Vagina (tissue), 2 donors: Measurements from ENCODE around the gene PDX1. TPM values are rescaled to one million over a fixed set of nuclear protein-coding genes. Genes with fewer than 3 reads are reported as not detected.
"Not testable (repeated sequence)": the region's sequence is repeated elsewhere in the genome, so short reads cannot be mapped to it uniquely, and the experiment has no call there.

Source experiments
- DNase-seq, 2 donors: peaks; one replicate each; pipeline ENCODE4 v3.0.0-alpha.2; 2017; ENCODE audit errors: extremely low spot score in 2 of 2
- H3K27ac ChIP-seq: fragments of 200-600 bp; sonication (generic); one replicate; pipeline ENCODE4 v1.5.1; 2019
- H3K27me3 ChIP-seq: fragments of 200-600 bp; sonication (generic); one replicate; pipeline ENCODE4 v1.5.1; 2019
- H3K36me3 ChIP-seq, 2 donors: fragments of 200-600 bp; sonication (generic); one replicate each; pipeline ENCODE4 v1.5.1; 2017 to 2019
- H3K4me1 ChIP-seq: fragments of 200-600 bp; sonication (generic); one replicate; pipeline ENCODE4 v1.5.1; 2019
- H3K4me3 ChIP-seq, 2 donors: fragments of 200-600 bp; sonication (generic); 1 replicate in 1 of 2; 2 replicates in 1 of 2; pipeline ENCODE4 v1.5.1; 2016 to 2019
- H3K9me3 ChIP-seq: fragments of 200-600 bp; sonication (generic); one replicate; pipeline ENCODE4 v1.5.1; 2019
- CTCF ChIP-seq, 3 experiments: fragments of 450-650 bp in 2 of 3; fragments of 200-600 bp in 1 of 3; sonication (generic) in 1 of 3; IDR thresholded peaks; one replicate each; pipeline ENCODE4 v1.5.1; 2017 to 2019; ENCODE audit warnings: antibody characterized with exemption in 3 of 3, mild to moderate bottlenecking in 2 of 3, moderate library complexity in 2 of 3
- POLR2A ChIP-seq, 2 donors: fragments of 450-650 bp; IDR thresholded peaks; one replicate each; pipeline ENCODE4 v1.6.1; 2017; ENCODE audit warnings: antibody characterized with exemption in 2 of 2, mild to moderate bottlenecking in 2 of 2, moderate library complexity in 2 of 2
- POLR2AphosphoS5 ChIP-seq, 2 donors: sonication (generic); formaldehyde crosslinking; IDR thresholded peaks; one replicate each; pipeline ENCODE4 v1.9.0; 2017; ENCODE audit warnings: antibody characterized with exemption in 2 of 2, mild to moderate bottlenecking in 2 of 2, low read depth in 1 of 2; ENCODE audit not compliant: insufficient read depth in 1 of 2
- intact Hi-C: fragments of 100-400 bp; cut with DNase I; formaldehyde crosslinking; loops from one replicate; pipeline ENCODE4 v1.15.1; 2023
- total RNA-seq: library from RNA; depleted of rRNA; stranded (reverse); fragments of >200 nt; gene quantifications from one replicate; pipeline ENCODE4 v1.2.3, GENCODE V29; 2016

PDX1 gene
- total RNA-seq, 1 donor from 2014 or later: not detected

GRCh38 chr13:27962982-27963381 lies 43.2 kb downstream of the PDX1 start:
- TF ChIP-seq CTCF (IDR thresholded peaks at IDR 0.05) (no peak), POLR2A (IDR thresholded peaks at IDR 0.05) (no peak)
- DNase-seq: no peak
- peaks cover 26% of the 10 kb centered on the region for H3K4me1 ChIP-seq
- H3K27me3 ChIP-seq: peaks cover 3% of the 10 kb centered on the region
- H3K27ac ChIP-seq: no peak overlapping the region
- intact Hi-C loops: no loop called here
- no peaks in the 10 kb centered on the region for H3K9me3 ChIP-seq
- no peaks in the 10 kb centered on the region for H3K36me3 ChIP-seq
- H3K4me3 ChIP-seq: no peak overlapping the region

- no peak overlapping the region for H3K4me3 ChIP-seq
- TF ChIP-seq CTCF (IDR thresholded peaks at IDR 0.05): no peak
- no peak for TF ChIP-seq POLR2A (IDR thresholded peaks at IDR 0.05)
- TF ChIP-seq POLR2AphosphoS5 (IDR thresholded peaks at IDR 0.05; ENCODE audit: insufficient read depth in 1 of 2, low read depth in 1 of 2): no peak
- intact Hi-C loops: no loop called here
- no peaks in the 10 kb centered on the region for H3K9me3 ChIP-seq
- no peak overlapping the region for H3K27ac ChIP-seq
- DNase-seq: no peak
- H3K36me3 ChIP-seq: no peaks in the 10 kb centered on the region
- peaks cover 7% of the 10 kb centered on the region for H3K27me3 ChIP-seq
- H3K4me1 ChIP-seq: peaks cover 31% of the 10 kb centered on the region
Observed at GRCh38 chr13:27963491-27963890, 43.7 kb downstream of the PDX1 start.

GRCh38 chr13:27964206-27964605 lies 44.4 kb downstream of the PDX1 start:
- H3K4me1 ChIP-seq: peaks cover 38% of the 10 kb centered on the region
- H3K4me3 ChIP-seq, H3K27ac ChIP-seq, H3K36me3 ChIP-seq, DNase-seq, H3K9me3 ChIP-seq, intact Hi-C loops: not testable (repeated sequence)
- H3K27me3 ChIP-seq: peaks cover 13% of the 10 kb centered on the region

- no peak for DNase-seq
- H3K4me1 ChIP-seq: peaks cover 36% of the 10 kb centered on the region
- TF ChIP-seq POLR2AphosphoS5 (IDR thresholded peaks at IDR 0.05; ENCODE audit: insufficient read depth in 1 of 2, low read depth in 1 of 2): no peak
- TF ChIP-seq POLR2A (IDR thresholded peaks at IDR 0.05): no peak
- no peak for TF ChIP-seq CTCF (IDR thresholded peaks at IDR 0.05)
- H3K27ac ChIP-seq: no peak overlapping the region
- no peaks in the 10 kb centered on the region for H3K9me3 ChIP-seq
- H3K4me3 ChIP-seq: no peak overlapping the region
- H3K36me3 ChIP-seq: no peaks in the 10 kb centered on the region
- H3K27me3 ChIP-seq: peaks cover 13% of the 10 kb centered on the region
- intact Hi-C loops: no loop called here
Observed at GRCh38 chr13:27964741-27965323, 45.0 kb downstream of the PDX1 start.

GRCh38 chr13:27965343-27965739 lies 45.5 kb downstream of the PDX1 start:
- Histone ChIP-seq H3K27me3 (peaks cover 11% of the 10 kb centered on the region), H3K9me3 (no peaks in the 10 kb centered on the region), H3K4me1 (peaks cover 31% of the 10 kb centered on the region), H3K36me3 (no peaks in the 10 kb centered on the region), H3K27ac (no peak overlapping the region), H3K4me3 (no peak overlapping the region)
- no peak for DNase-seq
- TF ChIP-seq POLR2AphosphoS5 (IDR thresholded peaks at IDR 0.05; ENCODE audit: insufficient read depth in 1 of 2, low read depth in 1 of 2): no peak
- TF ChIP-seq POLR2A (IDR thresholded peaks at IDR 0.05): no peak
- no peak for TF ChIP-seq CTCF (IDR thresholded peaks at IDR 0.05)
- intact Hi-C loops: no loop called here
